Uterus (tissue), 2 donors: ENCODE results near the gene ZW10.

Experiments
- POLR2A ChIP-seq, 2 donors: fragments of 450-650 bp; IDR thresholded peaks; one replicate each; pipeline ENCODE4 v1.6.1; 2016; ENCODE audit warnings: antibody characterized with exemption in 2 of 2, mild to moderate bottlenecking in 1 of 2, moderate library complexity in 1 of 2
- TF ChIP-seq, protein P1 (sequence below), 4 experiments: fragments of 200-600 bp in 2 of 4; fragments of 450-650 bp in 2 of 4; sonication (generic) in 2 of 4; IDR thresholded peaks; one replicate each; pipeline ENCODE4 v1.5.1; 2016 to 2019; ENCODE audit warnings: antibody characterized with exemption in 4 of 4, mild to moderate bottlenecking in 2 of 4, moderate library complexity in 1 of 4

GRCh38 chr11:113773416-113774173, at the start of gene ZW10:
- TF ChIP-seq, protein P1, sequence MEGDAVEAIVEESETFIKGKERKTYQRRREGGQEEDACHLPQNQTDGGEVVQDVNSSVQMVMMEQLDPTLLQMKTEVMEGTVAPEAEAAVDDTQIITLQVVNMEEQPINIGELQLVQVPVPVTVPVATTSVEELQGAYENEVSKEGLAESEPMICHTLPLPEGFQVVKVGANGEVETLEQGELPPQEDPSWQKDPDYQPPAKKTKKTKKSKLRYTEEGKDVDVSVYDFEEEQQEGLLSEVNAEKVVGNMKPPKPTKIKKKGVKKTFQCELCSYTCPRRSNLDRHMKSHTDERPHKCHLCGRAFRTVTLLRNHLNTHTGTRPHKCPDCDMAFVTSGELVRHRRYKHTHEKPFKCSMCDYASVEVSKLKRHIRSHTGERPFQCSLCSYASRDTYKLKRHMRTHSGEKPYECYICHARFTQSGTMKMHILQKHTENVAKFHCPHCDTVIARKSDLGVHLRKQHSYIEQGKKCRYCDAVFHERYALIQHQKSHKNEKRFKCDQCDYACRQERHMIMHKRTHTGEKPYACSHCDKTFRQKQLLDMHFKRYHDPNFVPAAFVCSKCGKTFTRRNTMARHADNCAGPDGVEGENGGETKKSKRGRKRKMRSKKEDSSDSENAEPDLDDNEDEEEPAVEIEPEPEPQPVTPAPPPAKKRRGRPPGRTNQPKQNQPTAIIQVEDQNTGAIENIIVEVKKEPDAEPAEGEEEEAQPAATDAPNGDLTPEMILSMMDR (IDR thresholded peaks at IDR 0.05) = peak; percentile 60 to 82 (median 77)
- TF ChIP-seq POLR2A (IDR thresholded peaks at IDR 0.05) = peak; percentile 20 to 42
